ENCODE data around the gene GLYR1. TPM values are rescaled to one million over a fixed set of nuclear protein-coding genes. Genes with fewer than 3 reads are reported as not detected.

GLYR1 gene
- total RNA-seq, 4 donors from 2014 or later: 36.8 to 52.6 (median 51.3) TPM

DNA sequence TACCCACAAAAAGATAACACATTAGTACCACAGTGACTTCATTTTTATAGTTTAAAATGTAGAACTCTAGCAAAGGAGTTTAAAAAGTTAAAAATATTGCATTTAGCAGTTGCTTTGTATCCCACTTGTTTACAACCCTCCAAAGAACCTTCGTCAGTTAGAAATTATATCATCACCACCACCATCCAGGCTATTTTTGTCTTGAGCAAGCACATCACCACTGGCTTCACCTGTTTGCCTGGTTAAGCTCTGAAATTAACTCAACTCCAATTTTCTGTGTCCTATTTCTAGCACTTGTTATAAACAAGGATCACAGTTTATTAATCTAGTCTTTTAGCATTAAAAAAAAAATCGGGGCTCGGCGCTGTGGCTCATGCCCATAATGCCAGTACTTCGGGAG is 6.1 kb downstream of the GLYR1 start:
- TF ChIP-seq, protein P1, sequence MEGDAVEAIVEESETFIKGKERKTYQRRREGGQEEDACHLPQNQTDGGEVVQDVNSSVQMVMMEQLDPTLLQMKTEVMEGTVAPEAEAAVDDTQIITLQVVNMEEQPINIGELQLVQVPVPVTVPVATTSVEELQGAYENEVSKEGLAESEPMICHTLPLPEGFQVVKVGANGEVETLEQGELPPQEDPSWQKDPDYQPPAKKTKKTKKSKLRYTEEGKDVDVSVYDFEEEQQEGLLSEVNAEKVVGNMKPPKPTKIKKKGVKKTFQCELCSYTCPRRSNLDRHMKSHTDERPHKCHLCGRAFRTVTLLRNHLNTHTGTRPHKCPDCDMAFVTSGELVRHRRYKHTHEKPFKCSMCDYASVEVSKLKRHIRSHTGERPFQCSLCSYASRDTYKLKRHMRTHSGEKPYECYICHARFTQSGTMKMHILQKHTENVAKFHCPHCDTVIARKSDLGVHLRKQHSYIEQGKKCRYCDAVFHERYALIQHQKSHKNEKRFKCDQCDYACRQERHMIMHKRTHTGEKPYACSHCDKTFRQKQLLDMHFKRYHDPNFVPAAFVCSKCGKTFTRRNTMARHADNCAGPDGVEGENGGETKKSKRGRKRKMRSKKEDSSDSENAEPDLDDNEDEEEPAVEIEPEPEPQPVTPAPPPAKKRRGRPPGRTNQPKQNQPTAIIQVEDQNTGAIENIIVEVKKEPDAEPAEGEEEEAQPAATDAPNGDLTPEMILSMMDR (IDR thresholded peaks at IDR 0.05): no peak
- TF ChIP-seq POLR2A (IDR thresholded peaks at IDR 0.05): no peak
- no peak overlapping the region for H3K4me3 ChIP-seq (ENCODE audit: low read depth, poor library complexity, severe bottlenecking)
- intact Hi-C loops (cut with DNase I; ENCODE audit: low total_unique reads): no loop called here
- no peak for DNase-seq (ENCODE audit: low spot score in 2 of 2)
- WGBS, 2 donors: 76% methylated on average over 5 of the region's 5 CpGs

DNA sequence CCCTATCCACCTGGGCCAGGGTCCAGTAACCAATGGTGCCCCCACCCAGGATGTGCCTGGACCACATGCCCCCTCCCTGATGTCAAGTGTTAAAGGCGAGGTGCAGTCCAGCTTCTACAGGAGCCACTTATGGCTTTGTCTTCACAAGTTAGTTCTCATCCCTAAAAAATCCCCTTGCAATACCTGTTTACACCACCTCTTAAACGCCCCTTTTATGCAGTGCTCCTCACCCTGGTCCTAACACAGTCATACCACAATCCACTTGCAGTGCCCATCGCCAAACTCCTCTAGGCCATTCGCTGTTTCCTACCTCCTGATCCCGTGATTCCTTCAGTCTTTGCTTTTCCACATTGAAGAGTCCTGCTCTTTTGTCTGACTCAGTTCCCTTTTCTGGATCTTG is 7.1 kb downstream of the GLYR1 start:
- 74% methylated on average over 5 of the region's 5 CpGs for WGBS, 2 donors
- H3K4me3 ChIP-seq (ENCODE audit: low read depth, poor library complexity, severe bottlenecking): no peak overlapping the region
- peak in 1 of 2 donors; percentile 40 for DNase-seq (ENCODE audit: low spot score in 2 of 2)
- intact Hi-C loops (cut with DNase I; ENCODE audit: low total_unique reads): no loop called here
- no peak for TF ChIP-seq POLR2A (IDR thresholded peaks at IDR 0.05)
- TF ChIP-seq, protein P1 (IDR thresholded peaks at IDR 0.05): no peak

DNA sequence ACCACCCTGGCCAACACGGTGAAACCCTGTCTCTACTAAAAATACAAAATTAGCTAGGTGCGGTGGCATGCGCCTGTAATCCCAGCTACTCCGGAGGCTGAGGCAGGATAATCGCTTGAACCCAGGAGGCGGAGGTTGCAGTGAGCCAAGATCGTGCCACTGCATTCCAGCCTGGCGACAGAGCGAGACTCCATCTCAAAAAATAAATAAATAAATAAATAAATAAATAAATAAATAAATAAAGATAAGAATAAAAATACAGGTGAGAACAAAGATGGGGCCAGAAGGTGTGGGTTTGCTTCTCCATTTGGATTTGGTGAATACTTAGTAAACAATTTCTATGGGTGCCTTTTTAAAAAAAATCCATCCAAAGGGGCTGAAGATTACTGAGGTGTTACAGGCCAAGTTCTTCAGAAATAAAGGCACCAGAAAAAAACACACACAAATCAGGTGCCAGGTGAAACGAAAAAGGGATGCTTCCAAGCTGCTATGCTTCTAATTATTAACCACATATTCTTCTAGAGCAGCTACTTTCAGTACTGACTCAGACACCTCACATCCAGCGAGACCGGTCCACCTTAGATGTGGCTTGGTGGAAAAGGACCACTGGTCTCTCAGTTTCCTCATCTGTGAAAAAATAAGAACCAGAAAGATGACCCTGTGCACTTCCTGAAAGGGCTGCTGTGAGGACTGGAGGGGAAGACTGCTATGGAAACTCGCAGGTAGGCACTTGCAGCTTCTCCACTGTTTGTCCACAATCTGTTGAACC is 9.2 kb downstream of the GLYR1 start:
- TF ChIP-seq, protein P1 (IDR thresholded peaks at IDR 0.05): no peak
- no peak for TF ChIP-seq POLR2A (IDR thresholded peaks at IDR 0.05)
- DNase-seq (ENCODE audit: low spot score in 2 of 2): peak in 1 of 2 donors; percentile 7
- H3K4me3 ChIP-seq (ENCODE audit: low read depth, poor library complexity, severe bottlenecking): no peak overlapping the region
- intact Hi-C loops (cut with DNase I; ENCODE audit: low total_unique reads): no loop called here
- WGBS, 2 donors: 87 to 88% methylated on average over 13 of the region's 13 CpGs

DNA sequence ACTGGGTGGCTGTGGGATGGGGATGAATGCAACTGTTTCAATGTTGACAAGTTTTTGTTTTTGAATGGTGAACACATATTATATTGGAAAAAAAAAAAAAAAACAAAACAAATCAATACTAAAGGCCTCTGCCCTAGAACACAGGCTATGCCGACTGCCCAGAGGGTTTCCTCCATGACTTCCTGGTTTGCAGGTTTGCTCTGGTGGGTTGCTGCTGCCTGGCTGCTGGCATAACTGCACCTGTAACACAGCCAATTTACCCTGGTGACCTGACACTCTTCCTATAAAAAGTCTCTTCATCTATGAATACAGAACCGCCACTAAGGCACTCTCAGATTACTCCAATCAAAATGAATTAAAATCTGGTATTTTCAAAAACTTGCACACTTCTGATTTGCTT is 10.4 kb downstream of the GLYR1 start:
- intact Hi-C loops (cut with DNase I; ENCODE audit: low total_unique reads): no loop called here
- no peak for TF ChIP-seq POLR2A (IDR thresholded peaks at IDR 0.05)
- TF ChIP-seq, protein P1 (IDR thresholded peaks at IDR 0.05): no peak
- DNase-seq (ENCODE audit: low spot score in 2 of 2): no peak
- no peak overlapping the region for H3K4me3 ChIP-seq (ENCODE audit: low read depth, poor library complexity, severe bottlenecking)
- whole genome bisulfite sequencing, 2 donors: 84 to 88% methylated on average over 2 of the region's 2 CpGs

DNA sequence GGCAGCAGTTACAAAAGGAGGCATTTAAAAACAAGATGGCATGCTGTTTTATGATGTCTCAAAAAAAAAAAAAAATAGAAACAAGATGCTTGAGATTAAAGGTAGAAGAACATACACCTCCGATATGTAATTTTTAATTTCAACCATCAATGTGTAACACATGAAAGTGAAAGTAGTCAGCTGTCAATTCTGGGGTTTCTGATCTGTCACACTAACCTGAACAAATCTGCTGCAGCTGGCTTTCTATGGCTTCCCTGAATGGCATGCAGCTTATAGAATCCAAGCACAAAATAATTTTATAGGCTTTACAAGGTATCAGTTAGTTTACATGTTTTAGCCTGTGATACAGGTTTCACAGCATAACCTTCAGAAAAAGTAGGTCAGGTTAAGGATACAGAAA is 13.5 kb downstream of the GLYR1 start:
- DNase-seq (ENCODE audit: low spot score in 2 of 2): no peak
- intact Hi-C loops (cut with DNase I; ENCODE audit: low total_unique reads): no loop called here
- TF ChIP-seq, protein P1 (IDR thresholded peaks at IDR 0.05): no peak
- no peak for TF ChIP-seq POLR2A (IDR thresholded peaks at IDR 0.05)
- no peak overlapping the region for H3K4me3 ChIP-seq (ENCODE audit: low read depth, poor library complexity, severe bottlenecking)
- WGBS, 2 donors: 75 to 79% methylated on average over 1 of the region's 1 CpG

Measured in lower leg skin (tissue), 4 donors.